NCI-H748 (cell line): Measurements from ENCODE around the gene DPYSL4.
"Not testable (repeated sequence)": the region's sequence is repeated elsewhere in the genome, so short reads cannot be mapped to it uniquely, and the experiment has no call there.

Source experiments
- DNase-seq: peaks from one replicate; lab custom pipeline; 2025; ENCODE audit not compliant: unreplicated experiment; lab: John Stamatoyannopoulos, UW

Gene DPYSL4

DNA sequence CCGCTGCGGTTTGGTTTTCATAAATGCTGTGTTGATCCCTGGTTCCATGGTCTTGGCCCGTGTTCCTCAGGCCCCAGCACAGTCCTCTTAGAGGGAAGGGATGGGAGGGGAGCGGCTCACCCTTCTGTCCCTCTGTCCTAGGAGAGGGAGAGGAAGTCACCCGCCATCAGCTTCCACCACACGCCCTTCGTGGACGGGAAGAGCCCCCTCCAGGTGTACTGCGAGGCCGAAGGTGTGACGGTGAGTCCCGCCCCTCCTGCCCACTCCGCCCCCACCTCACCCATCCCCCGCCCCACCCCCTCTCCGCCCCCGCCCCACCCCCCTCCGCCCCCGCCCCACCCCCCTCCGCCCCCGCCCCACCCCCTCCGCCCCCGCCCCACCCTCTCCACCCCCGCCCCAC lies 37.5 kb upstream of the DPYSL4 start:
- peak; percentile 5 for DNase-seq

DNA sequence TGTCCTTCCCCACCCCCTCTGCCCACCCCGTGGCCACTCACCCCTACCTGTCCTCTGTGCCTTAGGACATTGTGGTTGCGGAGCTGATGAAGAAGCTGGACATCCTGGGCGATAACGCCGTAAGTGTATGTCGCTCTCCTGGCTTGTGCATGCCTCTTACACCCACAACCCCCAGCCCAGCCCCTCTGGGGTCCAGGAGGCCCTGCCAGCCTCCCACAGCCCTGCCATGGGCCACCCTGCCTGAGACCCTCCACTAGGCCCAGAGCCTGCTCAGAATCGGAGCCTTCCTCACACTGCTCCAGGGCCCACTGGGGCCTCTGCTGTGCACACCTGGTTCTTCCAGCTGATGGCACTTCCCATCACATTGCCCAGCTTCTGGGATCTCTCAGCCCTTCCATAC lies 36.8 kb upstream of the DPYSL4 start:
- no peak for DNase-seq

DNA sequence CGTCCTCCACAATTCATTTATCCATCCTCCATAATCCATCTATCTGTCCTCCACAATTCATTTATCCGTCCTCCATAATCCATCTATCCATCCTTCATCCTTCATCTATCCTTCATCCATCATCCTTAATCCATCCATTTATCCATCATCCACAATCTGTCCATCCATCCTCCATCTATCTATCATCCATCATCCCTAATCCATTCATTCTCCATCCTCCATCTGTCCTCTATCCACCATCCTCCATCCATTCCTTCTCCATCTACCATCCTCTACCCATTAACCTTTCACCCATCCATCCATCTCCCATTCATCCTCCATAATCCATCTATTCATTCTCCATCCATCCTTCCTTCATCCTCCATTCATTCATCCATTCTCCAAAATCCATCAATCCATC lies 36.0 kb upstream of the DPYSL4 start:
- DNase-seq: no peak

DNA sequence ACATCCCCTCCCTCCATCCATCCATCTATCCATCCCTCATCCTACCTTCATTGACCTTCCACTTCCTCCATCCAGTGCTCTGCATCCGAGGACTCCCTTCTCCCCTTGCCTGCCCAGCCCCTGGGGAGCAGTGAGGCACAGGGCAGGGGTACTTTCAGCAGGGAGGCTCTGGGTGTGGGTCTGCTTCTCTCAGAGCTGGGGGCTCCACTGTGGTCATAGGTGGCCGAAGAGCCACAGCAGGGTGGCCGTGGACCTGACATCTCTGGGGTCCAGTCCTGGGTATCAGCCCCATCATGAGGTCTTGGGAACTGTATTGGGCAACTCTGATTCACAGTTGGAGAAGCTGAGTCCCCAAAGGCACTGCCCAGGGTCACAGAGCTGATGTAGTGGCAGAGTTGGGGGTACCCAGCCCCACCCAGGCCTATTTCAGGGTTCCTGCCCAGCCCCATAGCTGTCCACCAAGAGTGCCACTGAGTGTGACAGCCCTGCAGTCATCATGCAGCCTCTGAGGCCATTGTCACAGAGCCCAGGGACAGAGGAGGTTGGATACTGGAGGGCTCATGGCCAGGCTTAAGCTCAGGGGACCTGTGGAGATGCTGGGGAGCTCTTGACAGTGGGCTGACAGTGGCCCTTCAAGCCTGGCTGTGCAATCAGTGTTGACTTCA lies 35.3 kb upstream of the DPYSL4 start:
- no peak for DNase-seq

DNA sequence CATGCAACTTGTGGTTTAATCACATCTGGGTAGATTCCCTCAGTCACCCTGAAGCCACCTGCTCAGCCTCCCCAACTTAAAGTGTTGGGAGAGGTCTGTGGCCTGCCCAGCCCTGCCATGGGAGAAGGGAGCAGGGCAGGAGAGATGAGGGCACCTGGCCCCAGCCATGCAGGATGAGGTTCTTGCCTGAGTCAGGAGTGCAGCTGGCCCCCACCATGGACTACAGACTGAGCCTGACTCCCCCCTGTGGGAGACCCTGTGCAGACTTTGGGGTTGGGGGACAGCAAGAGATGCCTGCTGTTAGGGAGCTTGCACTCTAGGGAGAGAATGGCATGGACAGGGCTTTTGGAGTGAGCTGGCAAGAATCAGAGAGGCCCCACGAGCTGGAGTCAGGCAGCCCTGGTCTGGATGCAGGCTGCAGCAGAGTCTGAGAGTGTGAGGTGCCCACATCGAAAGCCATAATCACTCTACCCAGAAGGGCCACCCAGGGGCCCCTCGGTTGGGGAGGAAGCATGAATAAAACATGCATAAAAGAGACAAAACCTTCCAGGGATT lies 34.7 kb upstream of the DPYSL4 start:
- DNase-seq: no peak

DNA sequence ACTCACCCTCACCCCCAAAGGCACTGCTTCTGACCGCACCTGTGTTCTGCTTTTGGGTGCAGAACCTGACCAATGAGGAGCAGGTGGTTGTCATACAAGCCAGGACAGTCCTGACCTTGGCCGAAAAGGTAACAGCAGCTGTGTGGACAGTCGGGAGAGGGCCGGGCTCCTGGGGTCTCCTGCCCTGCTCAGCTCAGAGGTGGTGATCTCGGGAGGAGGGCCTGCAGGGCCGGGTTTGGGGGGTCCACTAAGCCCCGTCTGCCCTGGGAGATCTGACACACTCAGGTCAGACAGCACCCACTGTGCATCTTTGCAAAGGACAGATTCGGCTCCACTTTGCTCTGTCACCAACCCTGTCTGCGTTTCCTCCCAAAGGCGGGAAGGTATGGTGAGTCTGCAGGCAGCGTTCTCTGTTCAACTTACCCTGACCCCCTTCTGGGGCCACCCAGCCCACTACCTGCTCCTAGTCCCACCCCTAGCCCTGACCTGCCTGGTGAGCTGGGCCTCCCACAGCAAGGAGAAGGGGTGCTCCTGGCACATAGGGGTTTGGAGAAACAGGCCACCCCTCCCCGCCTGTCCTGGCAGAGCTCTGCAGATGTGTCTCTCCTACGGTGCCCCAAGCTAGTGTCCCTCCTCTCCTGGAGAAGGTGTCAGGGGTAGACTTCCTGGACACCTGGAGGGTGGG lies 33.7 kb upstream of the DPYSL4 start:
- no peak for DNase-seq

DNA sequence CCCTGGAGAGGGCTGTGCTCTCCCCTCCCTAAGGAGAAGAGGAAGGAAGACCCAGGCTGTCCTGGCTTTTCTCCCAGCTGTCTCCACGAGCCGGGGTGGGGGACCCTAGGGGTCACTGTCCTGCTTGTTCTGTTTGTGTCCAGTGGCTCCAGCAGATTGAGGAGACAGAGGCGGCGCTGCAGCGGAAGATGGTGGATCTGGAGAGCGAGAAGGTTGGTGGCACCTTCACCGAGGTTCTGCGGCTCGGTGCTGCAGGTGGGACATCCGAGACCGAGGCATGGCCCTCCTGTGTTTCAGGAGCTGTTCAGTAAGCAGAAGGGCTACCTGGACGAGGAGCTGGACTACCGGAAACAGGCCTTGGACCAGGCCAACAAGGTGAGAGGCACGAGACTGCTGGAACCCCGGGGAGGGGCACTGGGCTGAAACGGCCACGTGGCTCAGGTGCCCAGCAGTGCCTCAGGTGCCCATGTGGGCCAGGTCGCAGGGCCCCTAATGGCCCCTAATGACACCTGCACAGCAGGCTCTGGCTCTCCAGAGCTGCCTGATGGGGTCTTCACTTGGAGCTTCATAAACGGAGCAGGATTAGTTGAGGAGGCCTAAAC lies 33.0 kb upstream of the DPYSL4 start:
- DNase-seq: no peak

DNA sequence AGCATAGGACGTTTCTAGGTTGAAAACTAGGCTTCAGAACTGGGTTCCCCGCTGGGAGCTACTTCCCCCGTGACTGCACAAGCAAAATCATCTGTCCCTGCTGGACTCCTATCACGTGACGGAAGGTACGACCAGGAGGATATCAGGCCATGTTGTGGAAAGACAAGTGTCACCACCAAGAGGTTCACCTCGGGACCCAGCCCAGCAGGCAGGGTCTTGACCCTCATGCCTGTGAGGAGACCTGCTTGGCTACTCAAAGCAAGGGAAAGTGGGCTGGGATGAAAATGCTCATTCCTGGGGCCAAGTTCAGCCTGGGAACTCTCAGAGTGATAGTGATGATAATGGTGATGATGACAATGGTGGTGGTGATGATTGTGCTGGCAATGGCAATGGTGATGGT lies 32.3 kb upstream of the DPYSL4 start:
- no peak for DNase-seq

DNA sequence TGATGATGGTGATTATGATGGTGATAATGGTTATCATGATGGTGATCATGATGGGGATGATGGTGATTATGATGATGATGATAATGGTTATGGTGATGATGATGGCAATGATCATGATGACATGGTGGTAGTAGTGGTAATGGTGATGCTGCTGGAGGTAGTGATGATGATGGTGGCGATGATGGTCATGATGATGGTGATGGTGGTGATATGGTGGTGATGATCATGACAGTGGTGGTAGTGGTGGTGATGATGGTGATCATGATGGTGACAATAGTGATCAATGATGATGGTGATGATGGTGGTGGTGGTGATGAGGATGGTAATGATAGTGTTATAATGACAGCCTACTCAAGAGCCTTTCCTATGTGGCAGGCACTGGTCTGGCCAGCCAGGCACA lies 31.8 kb upstream of the DPYSL4 start:
- no peak for DNase-seq

DNA sequence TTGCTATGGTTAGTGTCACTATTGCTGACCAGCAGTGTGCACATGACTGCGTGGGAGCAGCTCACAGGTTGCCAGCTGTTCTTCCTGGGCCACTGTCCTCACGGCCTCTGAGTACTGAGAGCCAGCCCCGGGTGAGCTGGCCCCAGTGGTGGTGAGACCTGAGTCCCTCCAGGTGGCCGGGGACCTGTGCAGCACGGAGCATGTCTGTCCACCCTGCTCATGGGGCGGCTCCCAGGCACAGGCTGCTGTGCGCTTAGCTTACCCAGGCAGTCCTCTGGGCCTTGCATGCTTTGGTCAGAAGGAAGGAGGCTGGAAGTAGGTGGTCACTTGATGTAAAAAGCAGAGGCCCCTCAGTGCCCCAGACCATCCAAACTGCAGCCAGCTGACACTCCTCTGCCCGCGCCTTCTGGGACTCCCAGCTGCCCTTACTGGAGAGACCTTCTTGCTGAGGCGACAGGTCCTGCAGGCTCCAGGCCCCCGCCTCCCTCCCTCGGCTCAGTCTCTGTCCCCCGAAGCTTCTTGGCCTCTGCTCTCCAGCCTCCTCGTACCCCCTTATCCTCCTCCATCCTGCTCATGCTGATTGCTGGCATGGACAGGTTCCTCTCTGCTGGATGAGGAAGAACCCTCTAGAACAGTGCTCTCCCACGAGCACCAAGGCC lies 30.9 kb upstream of the DPYSL4 start:
- DNase-seq: no peak

DNA sequence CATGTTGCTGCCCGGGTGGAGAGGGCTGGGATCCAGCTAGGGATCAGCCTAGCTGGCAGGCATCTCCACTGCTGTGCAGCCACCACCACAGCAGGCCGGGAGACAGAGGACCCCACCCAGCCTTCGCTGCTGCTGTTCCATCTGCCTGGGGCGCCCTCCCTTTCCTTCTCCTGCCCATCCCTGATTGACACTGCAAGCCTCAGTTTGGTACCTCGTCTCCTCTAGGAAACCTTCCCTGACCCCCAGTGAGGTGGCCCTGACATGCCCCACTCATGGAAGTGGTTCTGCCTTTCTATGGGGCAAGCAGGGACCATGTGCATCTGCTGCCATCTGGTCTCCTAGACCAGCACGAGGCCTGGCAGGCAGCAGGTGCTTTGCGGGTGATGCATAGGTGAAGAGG lies 30.4 kb upstream of the DPYSL4 start:
- no peak for DNase-seq

DNA sequence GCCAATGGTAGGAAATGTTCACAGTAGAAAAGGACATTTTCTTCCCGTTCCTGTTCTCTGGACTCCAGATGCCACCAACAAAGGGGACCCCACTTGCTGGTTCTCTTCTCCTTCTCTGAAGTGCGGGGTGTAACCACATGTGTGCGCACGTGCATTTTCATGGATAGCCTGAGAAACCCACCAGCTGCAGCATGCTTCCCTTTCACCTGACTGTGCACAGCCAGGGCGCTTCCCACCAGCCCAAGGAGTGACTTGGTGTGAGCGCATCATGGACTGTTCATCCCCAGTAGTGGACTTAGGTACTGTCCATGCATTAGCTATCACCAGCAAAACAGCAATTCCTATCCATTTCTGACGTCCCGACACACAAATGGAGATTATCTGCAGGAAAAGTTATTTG lies 29.6 kb upstream of the DPYSL4 start:
- DNase-seq: no peak

DNA sequence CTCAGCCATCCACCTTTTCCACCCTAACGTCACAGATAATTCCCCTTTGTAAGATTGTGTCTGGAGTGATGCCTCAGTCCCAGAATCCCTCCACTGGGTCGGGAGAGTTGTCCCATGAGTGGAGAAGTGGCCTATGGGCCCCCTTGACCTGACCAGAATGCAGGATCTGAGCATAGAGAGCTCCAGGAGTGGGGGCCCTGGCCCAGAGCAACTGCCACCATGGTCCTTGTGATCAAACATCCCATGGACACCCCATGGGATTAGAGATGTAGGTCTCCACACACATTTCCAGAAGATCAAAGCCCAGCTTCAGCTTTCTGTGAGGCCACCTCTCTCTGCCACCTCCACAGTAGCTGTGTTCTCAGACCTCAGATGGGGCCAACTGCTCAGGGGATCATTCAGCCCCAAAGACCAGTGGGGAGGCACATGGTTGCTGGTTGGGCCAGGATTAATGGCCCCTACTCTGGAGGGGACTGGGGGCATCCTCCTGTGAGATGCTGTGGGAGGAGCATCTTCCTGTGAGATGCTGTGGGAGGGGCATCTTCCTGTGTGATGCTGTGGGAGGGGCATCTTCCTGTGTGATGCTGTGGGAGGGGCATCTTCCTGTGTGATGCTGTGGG lies 28.5 kb upstream of the DPYSL4 start:
- peak; percentile 61 for DNase-seq

DNA sequence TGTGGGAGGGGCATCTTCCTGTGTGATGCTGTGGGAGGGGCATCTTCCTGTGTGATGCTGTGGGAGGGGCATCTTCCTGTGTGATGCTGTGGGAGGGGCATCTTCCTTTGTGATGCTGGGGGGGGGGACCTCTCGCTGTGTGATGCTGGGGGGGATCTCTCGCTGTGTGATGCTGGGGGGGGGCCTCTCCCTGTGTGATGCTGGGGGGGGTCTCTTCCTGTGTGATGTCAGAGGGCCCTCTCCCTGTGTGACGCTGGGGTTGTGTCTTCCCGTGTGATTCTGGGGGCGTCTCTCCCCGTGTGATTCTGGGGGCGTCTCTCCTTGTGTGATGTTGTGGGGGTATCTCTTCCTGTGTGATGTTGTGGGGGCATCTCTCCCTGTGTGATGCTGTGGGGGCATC lies 27.9 kb upstream of the DPYSL4 start:
- peak; percentile 4 for DNase-seq

DNA sequence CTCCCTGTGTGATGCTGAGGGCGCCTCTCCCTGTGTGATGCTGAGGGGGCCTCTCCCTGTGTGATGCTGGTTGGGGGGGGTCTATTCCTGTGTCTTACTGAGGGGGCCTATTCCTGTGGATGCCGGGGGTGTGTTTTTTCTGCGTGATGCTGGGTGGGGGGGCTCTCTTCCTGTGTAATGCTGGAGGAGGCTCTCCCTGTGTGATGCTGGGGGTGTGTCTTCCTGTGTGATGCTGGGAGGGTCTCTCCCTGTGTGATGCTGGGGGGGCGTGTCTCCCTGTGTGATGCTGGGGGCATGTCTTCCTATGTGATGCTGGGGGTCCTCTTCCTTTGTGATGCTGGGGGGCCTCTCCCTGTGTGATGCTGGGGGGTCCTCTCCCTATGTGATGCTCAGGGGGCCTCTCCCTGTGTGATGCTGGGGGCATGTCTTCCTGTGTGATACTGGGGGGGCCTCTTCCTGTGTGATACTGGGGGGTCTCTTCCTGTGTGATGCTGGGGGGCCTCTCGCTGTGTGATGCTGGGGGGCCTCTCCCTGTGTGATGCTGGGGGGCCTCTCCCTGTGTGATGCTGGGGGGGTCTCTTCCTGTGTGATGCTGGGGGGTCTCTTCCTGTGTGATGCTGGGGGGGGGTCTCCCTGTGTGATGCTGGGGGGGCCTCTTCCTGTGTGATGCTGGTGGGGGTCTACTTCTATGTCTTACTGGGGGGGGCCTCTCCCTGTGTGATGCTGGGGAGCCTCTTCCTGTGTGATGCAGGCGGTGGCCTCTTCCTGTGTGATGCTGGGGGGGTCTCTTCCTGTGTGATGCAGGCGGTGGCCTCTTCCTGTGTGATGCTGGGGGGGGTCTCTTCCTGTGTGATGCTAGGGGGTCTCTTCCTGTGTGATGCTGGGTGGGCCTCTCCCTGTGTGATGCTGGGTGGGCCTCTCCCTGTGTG lies 27.2 kb upstream of the DPYSL4 start:
- peak; percentile 64 for DNase-seq

DNA sequence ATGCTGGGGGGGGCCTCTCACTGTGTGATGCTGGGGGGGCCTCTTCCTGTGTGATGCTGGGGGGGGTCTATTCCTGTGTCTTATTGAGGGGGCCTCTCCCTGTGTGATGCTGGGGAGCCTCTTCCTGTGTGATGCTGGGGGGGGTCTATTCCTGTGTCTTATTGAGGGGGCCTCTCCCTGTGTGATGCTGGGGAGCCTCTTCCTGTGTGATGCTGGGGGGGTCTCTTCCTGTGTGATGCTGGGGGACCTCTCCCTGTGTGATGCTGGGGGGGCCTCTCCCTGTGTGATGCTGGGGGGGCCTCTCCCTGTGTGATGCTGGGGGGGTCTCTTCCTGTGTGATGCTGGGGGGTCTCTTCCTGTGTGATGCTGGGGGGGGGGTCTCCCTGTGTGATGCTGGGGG lies 26.5 kb upstream of the DPYSL4 start:
- DNase-seq: not testable (repeated sequence)

DNA sequence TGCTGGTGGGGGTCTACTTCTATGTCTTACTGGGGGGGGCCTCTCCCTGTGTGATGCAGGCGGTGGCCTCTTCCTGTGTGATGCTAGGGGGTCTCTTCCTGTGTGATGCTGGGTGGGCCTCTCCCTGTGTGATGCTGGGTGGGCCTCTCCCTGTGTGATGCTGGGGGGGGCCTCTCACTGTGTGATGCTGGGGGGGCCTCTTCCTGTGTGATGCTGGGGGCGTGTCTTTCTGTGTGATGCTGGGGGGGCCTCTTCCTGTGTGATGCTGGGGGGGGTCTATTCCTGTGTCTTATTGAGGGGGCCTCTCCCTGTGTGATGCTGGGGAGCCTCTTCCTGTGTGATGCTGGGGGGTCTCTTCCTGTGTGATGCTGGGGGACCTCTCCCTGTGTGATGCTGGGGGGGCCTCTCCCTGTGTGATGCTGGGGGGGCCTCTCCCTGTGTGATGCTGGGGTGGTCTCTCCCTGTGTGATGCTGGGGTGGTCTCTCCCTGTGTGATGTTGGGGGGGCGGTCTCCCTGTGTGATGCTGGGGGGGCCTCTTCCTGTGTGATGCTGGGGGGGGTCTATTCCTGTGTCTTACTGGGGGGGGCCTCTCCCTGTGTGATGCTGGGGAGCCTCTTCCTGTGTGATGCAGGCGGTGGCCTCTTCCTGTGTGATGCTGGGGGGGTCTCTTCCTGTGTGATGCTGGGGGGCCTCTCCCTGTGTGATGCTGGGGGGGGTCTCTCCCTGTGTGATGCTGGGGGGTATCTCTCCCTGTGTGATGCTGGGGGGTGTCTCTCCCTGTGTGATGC lies 25.7 kb upstream of the DPYSL4 start:
- not testable (repeated sequence) for DNase-seq

DNA sequence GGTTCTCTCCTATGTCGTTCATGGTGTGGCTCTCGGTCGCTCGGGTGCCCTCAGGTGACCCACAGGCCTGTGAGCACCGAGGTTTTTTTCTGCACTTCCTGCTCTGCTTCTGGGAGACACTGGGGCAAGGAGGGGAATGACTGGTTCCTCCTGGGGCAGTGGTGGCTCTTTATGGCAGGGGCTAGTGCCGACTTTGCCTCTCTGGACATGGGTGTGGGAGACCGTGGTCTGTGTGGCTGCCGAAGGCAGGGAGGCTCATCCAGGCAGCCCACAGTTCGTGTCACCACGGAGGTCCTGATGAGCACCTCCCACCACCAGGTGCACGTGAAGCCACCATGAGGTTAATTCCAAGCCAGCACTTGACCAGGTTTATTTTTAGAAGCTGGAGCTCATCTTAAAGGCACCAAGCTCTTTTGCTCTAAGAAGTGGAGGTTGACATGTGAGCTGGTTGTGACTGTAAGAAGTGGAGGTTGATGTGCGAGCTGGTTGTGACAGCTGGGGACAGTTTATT lies 24.7 kb upstream of the DPYSL4 start:
- DNase-seq: no peak

DNA sequence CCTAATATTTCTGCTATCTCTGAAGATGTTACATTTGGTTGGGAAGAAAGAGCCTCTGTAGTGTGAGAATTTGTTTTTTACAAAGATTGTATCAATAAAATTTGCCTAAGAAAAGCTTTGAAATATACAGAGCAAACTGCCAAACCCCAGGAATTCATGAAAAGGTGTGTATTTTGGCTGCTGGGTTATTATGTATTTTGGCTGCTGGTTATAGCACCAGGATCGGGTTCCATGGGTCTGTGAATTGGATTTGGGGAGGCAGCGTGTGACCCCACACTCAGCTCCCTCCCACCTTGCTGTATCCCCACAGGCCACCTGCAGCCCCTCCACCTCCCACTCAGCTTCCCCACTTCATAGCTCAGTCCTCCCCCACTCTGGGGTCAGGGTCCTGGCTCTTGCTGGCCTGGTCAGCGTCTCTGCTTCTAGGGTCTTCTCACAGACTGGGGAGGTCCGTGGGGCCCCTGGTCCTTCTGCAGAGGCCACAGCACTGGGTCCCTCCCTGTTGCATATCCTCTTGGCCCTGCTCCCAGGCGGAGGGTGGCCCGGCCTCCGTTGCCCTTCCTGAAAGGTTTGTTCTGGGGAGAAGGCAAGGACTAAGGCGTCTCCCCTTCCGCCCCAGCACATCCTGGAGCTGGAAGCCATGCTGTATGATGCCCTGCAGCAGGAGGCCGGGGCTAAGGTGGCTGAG lies 24.0 kb upstream of the DPYSL4 start:
- no peak for DNase-seq
